SK-N-SH treated with all-trans-retinoic acid at 6 μM for 48 hours (cell line): ENCODE measurements around the gene B3GNT3.

Experiments used
- ARNTL ChIP-seq: fragments of 450-650 bp; formaldehyde crosslinking; IDR thresholded peaks from 2 replicates; pipeline ENCODE4 v1.5.0; 2020; ENCODE audit warnings: low read depth, mild to moderate bottlenecking, moderate library complexity, borderline replicate concordance
- BACH2 ChIP-seq: fragments of 250-450 bp; sonication (Bioruptor Pico); IDR thresholded peaks from 2 replicates; pipeline ENCODE4 v1.9.0; 2021; ENCODE audit warnings: mild to moderate bottlenecking, borderline replicate concordance
- CREB5 ChIP-seq: fragments of 250-450 bp; sonication (Bioruptor Pico); IDR thresholded peaks from 2 replicates; pipeline ENCODE4 v1.5.1; 2020; ENCODE audit warnings: low read depth, mild to moderate bottlenecking, moderate library complexity
- CSDC2 ChIP-seq: fragments of 250-450 bp; sonication (Bioruptor Pico); IDR thresholded peaks from 2 replicates; pipeline ENCODE4 v1.5.0; 2020; ENCODE audit warnings: mild to moderate bottlenecking, moderate library complexity
- TCF4 ChIP-seq: fragments of 250-450 bp; sonication (Bioruptor Pico); IDR thresholded peaks from 2 replicates; pipeline ENCODE4 v1.8.0; 2021; ENCODE audit warnings: mild to moderate bottlenecking, moderate library complexity, borderline replicate concordance
- TOX ChIP-seq: fragments of 250-450 bp; sonication (Bioruptor Pico); IDR thresholded peaks from 2 replicates; pipeline ENCODE4 v1.8.0; 2021; ENCODE audit warnings: mild to moderate bottlenecking, moderate library complexity, borderline replicate concordance
- ZC3H10 ChIP-seq: fragments of 250-450 bp; sonication (Bioruptor Pico); IDR thresholded peaks from 2 replicates; pipeline ENCODE4 v1.5.1; 2021; ENCODE audit warnings: mild to moderate bottlenecking, moderate library complexity
- ZFP3 ChIP-seq: fragments of 250-450 bp; sonication (Bioruptor Pico); IDR thresholded peaks from 2 replicates; pipeline ENCODE4 v1.5.0; 2020; ENCODE audit warnings: mild to moderate bottlenecking, moderate library complexity
- ZFP30 ChIP-seq: fragments of 450-650 bp; formaldehyde crosslinking; IDR thresholded peaks from 2 replicates; pipeline ENCODE4 v1.5.0; 2022; ENCODE audit warnings: mild to moderate bottlenecking, moderate library complexity
- ZNF565 ChIP-seq: fragments of 450-650 bp; formaldehyde crosslinking; conservative IDR thresholded peaks from 2 replicates; pipeline ENCODE4 v1.5.0; 2020; ENCODE audit warnings: low read depth, mild to moderate bottlenecking, moderate library complexity
- ZNF70 ChIP-seq: fragments of 450-650 bp; formaldehyde crosslinking; IDR thresholded peaks from 2 replicates; pipeline ENCODE4 v1.5.0; 2020; ENCODE audit warnings: mild to moderate bottlenecking, moderate library complexity
- TF ChIP-seq, protein P1 (sequence below): fragments of 250-450 bp; sonication (Bioruptor Pico); IDR thresholded peaks from 2 replicates; pipeline ENCODE4 v1.5.0; 2020; ENCODE audit warnings: mild to moderate bottlenecking, moderate library complexity
- TF ChIP-seq, protein P2 (sequence below): fragments of 250-450 bp; sonication (Bioruptor Pico); IDR thresholded peaks from 2 replicates; pipeline ENCODE4 v1.8.0; 2020; ENCODE audit warnings: mild to moderate bottlenecking, moderate library complexity, borderline replicate concordance

GRCh38 chr19:17784201-17785008, 10.5 kb upstream of the B3GNT3 start:
- TF ChIP-seq CSDC2 (CRISPR knock-in tag) (no peak), CREB5 (CRISPR knock-in tag) (no peak), ZFP30 (no peak), ZC3H10 (CRISPR knock-in tag) (no peak), BACH2 (CRISPR knock-in tag) (no peak), ARNTL (CRISPR knock-in tag) (no peak), ZFP3 (CRISPR knock-in tag) (no peak), ZNF565 (CRISPR knock-in tag) (no peak), ZNF70 (no peak), TOX (CRISPR knock-in tag) (no peak), TCF4 (CRISPR knock-in tag) (no peak)
- TF ChIP-seq, protein P1, sequence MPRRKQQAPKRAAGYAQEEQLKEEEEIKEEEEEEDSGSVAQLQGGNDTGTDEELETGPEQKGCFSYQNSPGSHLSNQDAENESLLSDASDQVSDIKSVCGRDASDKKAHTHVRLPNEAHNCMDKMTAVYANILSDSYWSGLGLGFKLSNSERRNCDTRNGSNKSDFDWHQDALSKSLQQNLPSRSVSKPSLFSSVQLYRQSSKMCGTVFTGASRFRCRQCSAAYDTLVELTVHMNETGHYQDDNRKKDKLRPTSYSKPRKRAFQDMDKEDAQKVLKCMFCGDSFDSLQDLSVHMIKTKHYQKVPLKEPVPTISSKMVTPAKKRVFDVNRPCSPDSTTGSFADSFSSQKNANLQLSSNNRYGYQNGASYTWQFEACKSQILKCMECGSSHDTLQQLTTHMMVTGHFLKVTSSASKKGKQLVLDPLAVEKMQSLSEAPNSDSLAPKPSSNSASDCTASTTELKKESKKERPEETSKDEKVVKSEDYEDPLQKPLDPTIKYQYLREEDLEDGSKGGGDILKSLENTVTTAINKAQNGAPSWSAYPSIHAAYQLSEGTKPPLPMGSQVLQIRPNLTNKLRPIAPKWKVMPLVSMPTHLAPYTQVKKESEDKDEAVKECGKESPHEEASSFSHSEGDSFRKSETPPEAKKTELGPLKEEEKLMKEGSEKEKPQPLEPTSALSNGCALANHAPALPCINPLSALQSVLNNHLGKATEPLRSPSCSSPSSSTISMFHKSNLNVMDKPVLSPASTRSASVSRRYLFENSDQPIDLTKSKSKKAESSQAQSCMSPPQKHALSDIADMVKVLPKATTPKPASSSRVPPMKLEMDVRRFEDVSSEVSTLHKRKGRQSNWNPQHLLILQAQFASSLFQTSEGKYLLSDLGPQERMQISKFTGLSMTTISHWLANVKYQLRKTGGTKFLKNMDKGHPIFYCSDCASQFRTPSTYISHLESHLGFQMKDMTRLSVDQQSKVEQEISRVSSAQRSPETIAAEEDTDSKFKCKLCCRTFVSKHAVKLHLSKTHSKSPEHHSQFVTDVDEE (CRISPR knock-in tag), result no peak
- TF ChIP-seq, protein P2, sequence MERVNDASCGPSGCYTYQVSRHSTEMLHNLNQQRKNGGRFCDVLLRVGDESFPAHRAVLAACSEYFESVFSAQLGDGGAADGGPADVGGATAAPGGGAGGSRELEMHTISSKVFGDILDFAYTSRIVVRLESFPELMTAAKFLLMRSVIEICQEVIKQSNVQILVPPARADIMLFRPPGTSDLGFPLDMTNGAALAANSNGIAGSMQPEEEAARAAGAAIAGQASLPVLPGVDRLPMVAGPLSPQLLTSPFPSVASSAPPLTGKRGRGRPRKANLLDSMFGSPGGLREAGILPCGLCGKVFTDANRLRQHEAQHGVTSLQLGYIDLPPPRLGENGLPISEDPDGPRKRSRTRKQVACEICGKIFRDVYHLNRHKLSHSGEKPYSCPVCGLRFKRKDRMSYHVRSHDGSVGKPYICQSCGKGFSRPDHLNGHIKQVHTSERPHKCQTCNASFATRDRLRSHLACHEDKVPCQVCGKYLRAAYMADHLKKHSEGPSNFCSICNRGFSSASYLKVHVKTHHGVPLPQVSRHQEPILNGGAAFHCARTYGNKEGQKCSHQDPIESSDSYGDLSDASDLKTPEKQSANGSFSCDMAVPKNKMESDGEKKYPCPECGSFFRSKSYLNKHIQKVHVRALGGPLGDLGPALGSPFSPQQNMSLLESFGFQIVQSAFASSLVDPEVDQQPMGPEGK (CRISPR knock-in tag), result no peak
